BLaER1 treated with 17β-estradiol and CSF1 and Interleukin-3, amounts not matched to agents 10 nM and 100 nM (cell line): Measurements from ENCODE around the gene KAZN.
A peak's percentile ranks its signal among the peaks of the same experiment; 100 is the strongest.

Experiments used
- H3K27ac ChIP-seq, 11 experiments: shearing (Covaris generic); formaldehyde crosslinking; 2 replicates each; pipeline ENCODE4 v1.8.1; 2022
- H3K27me3 ChIP-seq, 11 experiments: shearing (Covaris generic); formaldehyde crosslinking; 2 replicates each; pipeline ENCODE4 v1.8.1; 2022
- H3K36me3 ChIP-seq, 11 experiments: shearing (Covaris generic); formaldehyde crosslinking; 2 replicates each; pipeline ENCODE4 v1.8.1; 2022
- H3K4me1 ChIP-seq, 10 experiments: shearing (Covaris generic); formaldehyde crosslinking; 2 replicates each; pipeline ENCODE4 v1.8.1; 2022
- H3K4me2 ChIP-seq, 11 experiments: shearing (Covaris generic); formaldehyde crosslinking; 2 replicates each; pipeline ENCODE4 v1.8.1; 2022
- H3K4me3 ChIP-seq, 10 experiments: shearing (Covaris generic); formaldehyde crosslinking; 2 replicates each; pipeline ENCODE4 v1.8.1; 2022
- H3K9ac ChIP-seq, 11 experiments: shearing (Covaris generic); formaldehyde crosslinking; 2 replicates each; pipeline ENCODE4 v1.8.1; 2022
- H3K9me3 ChIP-seq, 11 experiments: shearing (Covaris generic); formaldehyde crosslinking; replicated peaks in 1 of 11; 2 replicates each; pipeline ENCODE4 v1.8.1; 2022
- H4K20me1 ChIP-seq, 11 experiments: shearing (Covaris generic); formaldehyde crosslinking; 2 replicates each; pipeline ENCODE4 v1.8.1; 2022
- Cebpa-rat ChIP-seq, 11 experiments: shearing (Covaris generic); IDR thresholded peaks; 2 replicates each; pipeline ENCODE4 v1.8.1; 2022

Gene KAZN

DNA sequence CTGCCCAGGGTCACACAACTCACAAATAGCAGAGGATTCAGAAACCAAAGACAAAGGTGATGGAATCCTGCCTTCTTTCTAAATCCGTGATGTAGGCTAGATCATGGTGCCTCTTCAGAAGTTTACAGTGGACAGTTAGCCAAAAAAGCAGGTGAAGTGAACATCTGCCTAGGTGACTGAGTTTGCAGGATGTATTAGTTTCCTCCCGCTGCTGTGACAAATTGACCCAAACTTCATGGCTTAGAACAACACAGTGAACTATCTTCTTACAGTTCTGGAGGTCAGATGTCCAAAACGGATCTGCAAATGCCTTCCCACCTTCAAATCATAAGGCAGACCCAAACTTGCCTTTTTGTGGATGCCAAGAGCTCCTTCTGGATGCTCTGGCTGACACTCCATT, 551.9 kb downstream of the KAZN start:
- Histone ChIP-seq H3K9ac (no peak overlapping the region), H3K4me1 (peaks cover 16 to 38% (median 25%) of the 10 kb centered on the region in 10 experiments; a peak in 19 of 20 replicates), H3K4me3 (no peak overlapping the region), H3K9me3 (no peaks in the 10 kb centered on the region), H3K27ac (no peak overlapping the region), H3K4me2 (no peak overlapping the region), H4K20me1 (peaks cover 0 to 29% (median 7%) of the 10 kb centered on the region in 11 experiments; a peak in 12 of 22 replicates), H3K27me3 (peaks cover 24 to 55% (median 53%) of the 10 kb centered on the region in 11 experiments; a peak in 21 of 22 replicates), H3K36me3 (no peaks in the 10 kb centered on the region)
- TF ChIP-seq Cebpa-rat (IDR thresholded peaks at IDR 0.05) = no peak

DNA sequence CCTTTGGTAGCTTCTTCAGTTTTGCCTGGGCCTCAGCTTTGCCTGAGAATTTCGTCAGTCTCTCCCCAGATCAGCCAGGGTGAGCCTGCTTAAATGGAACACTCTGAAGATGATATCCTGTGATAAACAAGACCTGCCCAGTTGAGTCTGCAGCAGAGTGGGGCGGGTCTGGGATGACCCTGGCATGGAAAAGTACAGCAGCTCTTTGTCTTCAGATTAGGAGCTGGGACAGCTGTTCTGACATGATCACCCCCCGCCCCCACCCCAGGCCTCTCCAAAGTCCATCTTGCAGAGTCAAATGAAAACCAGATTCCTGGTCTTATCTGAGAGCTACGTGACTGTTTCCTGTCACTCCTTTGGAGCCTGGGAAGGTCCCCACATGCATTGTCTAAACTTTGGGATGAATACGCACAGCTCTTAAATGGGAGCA, 552.9 kb downstream of the KAZN start:
- Histone ChIP-seq H3K9ac (no peak overlapping the region), H3K4me1 (peaks cover 26 to 44% (median 33%) of the 10 kb centered on the region in 10 experiments), H4K20me1 (peaks cover 0 to 39% (median 7%) of the 10 kb centered on the region in 11 experiments; a peak in 12 of 22 replicates), H3K4me2 (peak overlapping the region in 2 of 11 experiments; percentile 91 to 94; a peak in 4 of 22 replicates), H3K36me3 (no peaks in the 10 kb centered on the region), H3K4me3 (no peak overlapping the region), H3K27ac (no peak overlapping the region), H3K27me3 (peaks cover 24 to 58% (median 56%) of the 10 kb centered on the region in 11 experiments; a peak in 21 of 22 replicates), H3K9me3 (no peaks in the 10 kb centered on the region)
- no peak for TF ChIP-seq Cebpa-rat (IDR thresholded peaks at IDR 0.05)

DNA sequence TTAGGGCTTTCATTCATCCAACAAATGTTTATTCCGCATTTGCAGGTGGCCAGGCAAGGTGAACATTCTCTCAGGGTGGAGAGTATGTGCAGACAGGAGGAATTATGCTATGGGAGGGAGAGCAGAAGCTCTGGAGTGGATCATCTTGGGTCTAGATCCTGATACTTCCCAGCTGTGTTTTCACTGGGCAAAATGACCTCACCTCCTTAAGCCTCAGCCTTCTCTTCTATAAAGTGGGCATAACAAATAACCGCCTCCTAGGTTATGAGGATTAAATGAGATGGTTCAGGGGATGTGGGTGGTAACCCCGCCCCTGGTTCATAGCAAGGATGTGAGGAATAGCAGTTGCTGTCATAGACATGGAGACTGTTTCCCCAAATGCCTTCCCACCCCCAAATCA, 553.4 kb downstream of the KAZN start:
- no peak for TF ChIP-seq Cebpa-rat (IDR thresholded peaks at IDR 0.05)
- Histone ChIP-seq H3K27ac (no peak overlapping the region), H3K9me3 (no peaks in the 10 kb centered on the region)

DNA sequence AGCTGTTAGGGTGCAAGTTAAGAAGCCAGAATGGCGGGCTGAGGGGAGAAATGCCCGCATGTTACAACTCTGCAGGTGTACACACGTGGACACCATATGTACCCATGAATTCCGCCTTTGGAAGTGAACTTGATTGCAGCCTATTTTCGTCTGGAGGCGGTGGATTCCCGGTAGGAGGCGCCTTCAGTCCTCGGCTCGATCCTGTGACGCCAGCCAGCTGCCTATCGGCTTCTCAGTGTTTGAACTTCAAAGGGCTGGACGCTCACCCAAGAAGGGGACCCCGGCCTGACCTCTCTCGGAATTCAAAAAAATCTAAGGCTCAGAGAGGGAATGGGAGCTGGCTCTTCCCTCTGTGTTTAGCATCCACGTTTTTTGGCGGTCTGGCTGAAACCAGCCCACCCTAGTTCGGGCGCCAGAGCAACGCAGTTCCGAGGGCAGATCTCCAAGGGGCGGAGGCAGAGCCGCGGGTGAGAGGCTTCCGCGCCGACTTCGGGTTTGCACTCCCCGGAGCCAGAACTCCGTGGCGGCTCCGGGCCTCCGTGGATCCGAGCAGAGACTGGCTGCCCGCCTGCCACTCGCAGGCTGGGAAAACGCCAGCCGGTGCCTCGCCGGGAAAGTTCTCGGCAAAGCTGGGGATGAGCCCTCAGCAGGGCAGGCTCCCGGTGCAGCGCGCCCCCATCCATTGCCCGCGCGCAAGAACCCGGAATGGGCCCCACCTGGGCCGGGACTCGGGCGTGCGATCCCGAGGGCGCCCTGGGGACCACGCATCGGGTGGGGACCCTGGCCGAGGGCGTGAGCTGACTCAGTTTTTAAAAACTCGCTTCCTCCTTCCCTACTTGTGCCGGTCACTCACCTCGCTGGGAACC, 554.1 kb downstream of the KAZN start:
- Histone ChIP-seq H4K20me1 (peaks cover 0 to 50% (median 7%) of the 10 kb centered on the region in 11 experiments; a peak in 12 of 22 replicates), H3K9me3 (no peaks in the 10 kb centered on the region), H3K4me2 (peak overlapping the region; percentile 91 to 100 (median 98)), H3K9ac (peak overlapping the region; percentile 53 to 85 (median 71); a peak in 21 of 22 replicates), H3K27me3 (peaks cover 24 to 58% (median 56%) of the 10 kb centered on the region in 11 experiments; a peak in 21 of 22 replicates), H3K36me3 (no peaks in the 10 kb centered on the region), H3K4me1 (peaks cover 35 to 50% (median 40%) of the 10 kb centered on the region in 10 experiments), H3K27ac (peak overlapping the region in 3 of 11 experiments; percentile 39 to 70 (median 63); a peak in 5 of 22 replicates), H3K4me3 (peak overlapping the region; percentile 63 to 77 (median 69))
- TF ChIP-seq Cebpa-rat (IDR thresholded peaks at IDR 0.05) = no peak

More for the DNA sequence above, 553.4 kb downstream of the KAZN start:
- Histone ChIP-seq H3K27me3 (peaks cover 24 to 58% (median 56%) of the 10 kb centered on the region in 11 experiments; a peak in 21 of 22 replicates), H3K4me3 (peak overlapping the region in 1 of 10 experiments; percentile 76; a peak in 1 of 20 replicates), H3K9ac (no peak overlapping the region), H3K4me2 (peak overlapping the region in 7 of 11 experiments; percentile 91 to 100 (median 98); a peak in 10 of 22 replicates), H4K20me1 (peaks cover 0 to 44% (median 7%) of the 10 kb centered on the region in 11 experiments; a peak in 12 of 22 replicates), H3K4me1 (peaks cover 31 to 44% (median 37%) of the 10 kb centered on the region in 10 experiments), H3K36me3 (no peaks in the 10 kb centered on the region)

DNA sequence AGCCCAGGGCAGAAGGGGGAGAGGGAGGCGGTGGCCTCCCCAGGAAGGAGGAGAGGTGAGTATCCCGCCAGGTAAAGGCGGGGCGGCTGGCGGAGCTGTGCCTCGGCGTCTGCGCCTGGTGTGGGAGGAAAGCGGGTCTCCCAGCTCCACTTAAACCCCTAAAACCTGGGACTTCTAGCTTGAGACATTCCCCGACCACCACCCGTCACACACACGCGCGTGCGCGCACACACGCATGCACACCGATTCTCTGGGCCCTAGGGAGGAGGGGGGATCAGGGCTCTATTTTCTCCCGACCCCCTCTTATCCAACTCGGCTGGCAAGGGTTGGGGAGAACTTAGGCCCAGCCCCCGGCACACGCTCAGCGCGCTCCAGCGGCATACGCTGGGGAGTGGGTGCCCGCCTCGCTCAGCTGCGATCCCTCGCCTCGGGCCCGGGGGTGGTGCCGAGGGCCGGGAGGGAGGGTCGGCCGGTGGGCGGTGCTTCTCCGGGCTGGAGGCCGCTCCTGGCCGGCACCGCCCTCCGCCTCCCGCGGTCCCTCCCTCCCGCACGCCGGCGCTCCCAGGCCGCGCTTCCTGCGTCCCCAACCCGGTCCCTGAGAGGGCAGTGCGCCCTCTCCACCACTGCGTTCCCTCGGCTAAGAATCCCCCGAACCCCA, 554.8 kb downstream of the KAZN start, which contains the start of gene TMEM51:
TMEM51 (plus strand) TSS at position 564 of the 658 bp plus-strand sequence. CDS start 61,341 bp downstream, outside the sequence.
- TF ChIP-seq Cebpa-rat (IDR thresholded peaks at IDR 0.05) = no peak
- Histone ChIP-seq H4K20me1 (peaks cover 0 to 58% (median 7%) of the 10 kb centered on the region in 11 experiments; a peak in 12 of 22 replicates), H3K4me2 (peak within 1 kb of the TSS; percentile 91 to 100 (median 98)), H3K9me3 (no peaks in the 10 kb centered on the region), H3K36me3 (no peaks in the 10 kb centered on the region), H3K27me3 (peaks cover 24 to 58% (median 56%) of the 10 kb centered on the region in 11 experiments; a peak in 21 of 22 replicates), H3K4me1 (peaks cover 37 to 51% (median 41%) of the 10 kb centered on the region in 10 experiments), H3K27ac (peak within 1 kb of the TSS in 6 of 11 experiments; percentile 24 to 71 (median 48); a peak in 10 of 22 replicates), H3K9ac (peak within 1 kb of the TSS; percentile 53 to 85 (median 71)), H3K4me3 (peak within 1 kb of the TSS; percentile 63 to 77 (median 69))

DNA sequence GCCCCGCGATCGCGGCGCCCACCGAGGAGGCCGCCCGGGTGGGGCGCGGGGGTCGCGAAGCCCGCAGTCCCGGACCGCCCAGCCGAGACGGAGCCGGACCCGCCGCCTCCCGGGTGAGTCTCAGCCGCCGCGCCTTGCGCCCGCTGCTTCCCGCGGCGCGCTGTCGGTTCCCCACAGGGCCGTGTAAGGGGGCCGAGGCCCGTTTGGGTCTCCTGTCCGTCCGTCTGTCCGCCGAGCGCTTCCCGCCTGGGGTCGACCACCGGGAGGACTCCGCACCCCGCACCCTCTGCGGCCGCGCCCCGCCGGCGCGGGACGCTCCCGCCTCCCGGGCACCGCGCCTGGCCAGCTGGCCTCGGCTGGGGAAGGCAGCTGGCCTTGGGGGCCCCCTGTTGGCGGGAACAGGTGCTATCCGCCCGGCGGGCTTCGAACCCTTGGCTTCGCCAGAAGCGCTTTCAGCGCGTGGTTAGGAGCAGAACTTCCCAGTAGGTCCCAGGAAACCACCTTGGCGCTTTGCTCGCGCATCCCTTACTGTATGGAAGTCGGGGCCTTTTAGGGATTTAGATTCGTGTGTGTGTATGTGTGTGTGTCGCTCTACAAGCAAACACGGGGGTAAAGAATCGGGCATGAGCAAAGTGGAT, 555.5 kb downstream of the KAZN start:
- peak overlapping the region; percentile 53 to 85 (median 71) for H3K9ac ChIP-seq

DNA sequence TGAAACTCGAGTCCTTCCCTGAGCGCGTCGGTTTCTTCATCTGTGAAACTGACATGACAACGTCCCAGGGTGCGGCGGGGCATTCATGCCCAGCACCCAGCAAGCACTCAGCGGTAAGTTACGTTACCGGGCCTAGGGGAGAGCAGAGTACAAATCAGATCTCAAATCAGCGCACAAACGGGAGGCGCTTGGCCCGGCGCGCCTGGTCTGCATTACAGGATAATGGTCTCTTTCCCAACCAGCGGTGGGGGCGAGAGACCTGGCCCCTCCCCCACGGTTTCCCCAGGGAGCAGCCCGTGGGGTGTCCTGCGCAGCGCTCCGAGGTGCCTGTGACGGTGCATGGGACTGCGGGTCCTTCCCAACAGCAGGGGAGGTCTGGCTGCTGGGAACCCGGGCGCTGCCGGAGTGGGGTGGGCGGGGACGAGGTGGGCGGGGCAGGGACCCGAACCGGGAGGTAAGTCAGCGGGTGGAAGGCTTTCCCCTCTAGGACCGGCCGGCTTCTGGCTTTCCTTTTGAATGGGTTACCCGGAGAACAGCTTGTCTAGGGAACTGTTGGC, 556.1 kb downstream of the KAZN start:
- H3K4me2 ChIP-seq = peak overlapping the region; percentile 91 to 100 (median 98)
- peaks cover 24 to 58% (median 56%) of the 10 kb centered on the region in 11 experiments; a peak in 21 of 22 replicates for H3K27me3 ChIP-seq
- peak overlapping the region; percentile 63 to 77 (median 69) for H3K4me3 ChIP-seq
- peak overlapping the region in 7 of 11 experiments; percentile 64 to 85 (median 73); a peak in 9 of 22 replicates for H3K9ac ChIP-seq
- no peaks in the 10 kb centered on the region for H3K36me3 ChIP-seq
- H3K4me1 ChIP-seq = peaks cover 48 to 63% (median 52%) of the 10 kb centered on the region in 10 experiments
- H3K9me3 ChIP-seq = no peaks in the 10 kb centered on the region
- no peak for TF ChIP-seq Cebpa-rat (IDR thresholded peaks at IDR 0.05)
- H4K20me1 ChIP-seq = peaks cover 0 to 70% (median 7%) of the 10 kb centered on the region in 11 experiments; a peak in 12 of 22 replicates
- peak overlapping the region in 1 of 11 experiments; percentile 63; a peak in 4 of 22 replicates for H3K27ac ChIP-seq

More for the DNA sequence above, 555.5 kb downstream of the KAZN start:
- Histone ChIP-seq H3K27me3 (peaks cover 24 to 58% (median 56%) of the 10 kb centered on the region in 11 experiments; a peak in 21 of 22 replicates), H3K9me3 (no peaks in the 10 kb centered on the region), H3K4me3 (peak overlapping the region; percentile 63 to 77 (median 69)), H3K27ac (peak overlapping the region in 6 of 11 experiments; percentile 24 to 71 (median 48); a peak in 10 of 22 replicates), H3K4me2 (peak overlapping the region; percentile 91 to 100 (median 98)), H3K4me1 (peaks cover 44 to 57% (median 48%) of the 10 kb centered on the region in 10 experiments), H4K20me1 (peaks cover 0 to 64% (median 7%) of the 10 kb centered on the region in 11 experiments; a peak in 12 of 22 replicates), H3K36me3 (no peaks in the 10 kb centered on the region)
- TF ChIP-seq Cebpa-rat (IDR thresholded peaks at IDR 0.05) = no peak
